Common myeloid progenitor, CD34-positive (primary cell): Measurements from ENCODE around the gene NR2F2.

ENCODE experiments used
- CTCF ChIA-PET: fragments of 350-600 bp; sonication (Branson Sonifier 250); formaldehyde crosslinking; loops from one replicate; lab custom pipeline; 2021; ENCODE audit warnings: antibody characterized with exemption; lab: Charles Lee
- POLR2A ChIA-PET: fragments of 350-600 bp; sonication (Branson Sonifier 250); formaldehyde crosslinking; loops from one replicate; lab custom pipeline; 2021; ENCODE audit warnings: antibody characterized with exemption; lab: Charles Lee
- DNase-seq, 3 donors: peaks; one replicate each; pipeline versions ENCODE4 v3.0.0 to v3.0.0-alpha.2; 2013
- H3K27ac ChIP-seq, 2 experiments: 1 replicate in 1 of 2; 2 replicates in 1 of 2; pipeline ENCODE4 v1.7.0; 2013; ENCODE audit warnings: inconsistent platforms in 2 of 2, low read length in 2 of 2, mild to moderate bottlenecking in 2 of 2, low read depth in 1 of 2, moderate library complexity in 1 of 2; ENCODE audit not compliant: severe bottlenecking in 2 of 2, insufficient read depth in 1 of 2, poor library complexity in 1 of 2
- H3K27me3 ChIP-seq, 5 experiments: replicated peaks in 2 of 5; 1 replicate in 3 of 5; 2 replicates in 2 of 5; pipeline versions ENCODE4 v1.6.1 to v1.7.0; 2013; ENCODE audit warnings: low read length in 4 of 5, mild to moderate bottlenecking in 2 of 5, moderate library complexity in 2 of 5, inconsistent platforms in 1 of 5; ENCODE audit not compliant: insufficient read depth in 5 of 5, control insufficient read depth in 4 of 5
- H3K36me3 ChIP-seq, 4 experiments: 1 replicate in 2 of 4; 2 replicates in 2 of 4; pipeline versions ENCODE4 v1.6.1 to v1.7.0; 2013; ENCODE audit warnings: low read length in 3 of 4, control low read depth in 1 of 4, mild to moderate bottlenecking in 1 of 4; ENCODE audit not compliant: control insufficient read depth in 4 of 4, insufficient read depth in 4 of 4
- H3K4me1 ChIP-seq, 4 experiments: 1 replicate in 3 of 4; 2 replicates in 1 of 4; pipeline versions ENCODE4 v1.6.1 to v1.7.1; 2013; ENCODE audit warnings: low read length in 3 of 4, mild to moderate bottlenecking in 3 of 4, control low read depth in 1 of 4, inconsistent platforms in 1 of 4, moderate library complexity in 1 of 4; ENCODE audit not compliant: control insufficient read depth in 4 of 4, insufficient read depth in 4 of 4; ENCODE audit errors: control extremely low read depth in 1 of 4
- H3K4me3 ChIP-seq, 7 experiments: 1 replicate in 4 of 7; 2 replicates in 3 of 7; pipeline versions ENCODE4 v1.5.1 to v1.7.0; 2013; ENCODE audit warnings: mild to moderate bottlenecking in 7 of 7, low read length in 6 of 7, moderate library complexity in 6 of 7, inconsistent platforms in 2 of 7, low read depth in 2 of 7, control low read depth in 1 of 7; ENCODE audit not compliant: insufficient read depth in 4 of 7, control insufficient read depth in 1 of 7; ENCODE audit errors: extremely low read depth in 1 of 7
- H3K9me3 ChIP-seq, 5 experiments: 1 replicate in 4 of 5; 2 replicates in 1 of 5; pipeline versions ENCODE4 v1.6.1 to v1.7.1; 2013; ENCODE audit warnings: low read length in 4 of 5, mild to moderate bottlenecking in 2 of 5, inconsistent platforms in 1 of 5, low read depth in 1 of 5, moderate library complexity in 1 of 5; ENCODE audit not compliant: control insufficient read depth in 4 of 5, insufficient read depth in 2 of 5; ENCODE audit errors: control extremely low read depth in 1 of 5
- WGBS: methylation state at CpG from one replicate; pipeline ENCODE4 v1.1.5; 2013; ENCODE audit not compliant: insufficient coverage; 5-methylcytosine and 5-hydroxymethylcytosine counted together

NR2F2 gene

DNA sequence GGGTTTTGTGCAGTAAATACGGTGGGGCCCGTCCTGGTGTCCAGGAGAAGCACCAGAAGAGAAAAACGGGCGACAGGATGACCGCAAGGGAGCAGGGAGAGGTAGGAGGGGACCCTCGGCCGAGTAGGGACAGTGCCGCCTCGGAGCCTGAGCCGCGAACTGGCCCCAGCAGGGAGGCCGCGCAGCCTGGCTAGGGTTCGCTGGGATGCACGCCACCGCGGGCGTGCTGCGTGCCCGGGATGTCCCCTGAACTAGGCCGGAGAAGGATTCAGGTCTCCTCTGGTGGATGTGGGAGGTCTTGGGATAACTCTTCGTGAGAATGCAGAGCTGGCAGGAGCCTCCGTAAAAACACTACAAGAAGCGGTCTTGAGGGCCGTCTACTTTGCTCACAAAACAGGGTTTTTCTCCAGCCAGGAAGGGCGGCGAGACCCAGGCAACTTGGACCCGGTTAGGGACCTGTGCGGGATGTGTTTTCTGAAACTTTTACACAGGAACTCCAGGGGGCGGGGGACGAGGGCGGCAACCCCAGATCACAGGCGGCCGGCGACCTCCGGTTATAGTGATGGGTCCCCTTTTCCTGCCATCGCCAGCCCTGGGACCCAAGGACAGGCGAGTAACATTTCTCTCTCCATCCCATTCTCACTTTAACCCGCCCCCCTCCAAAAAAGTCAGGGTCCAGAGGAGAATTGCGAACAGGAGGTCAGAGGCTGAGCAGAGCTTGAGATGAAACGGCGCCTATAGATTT lies 35.5 kb downstream of the NR2F2 start:
- Histone ChIP-seq H3K4me1 (peaks cover 0 to 2% (median 0%) of the 10 kb centered on the region in 4 experiments), H3K27me3 (peaks cover 12 to 100% (median 72%) of the 10 kb centered on the region in 5 experiments), H3K9me3 (peaks cover 0 to 11% (median 4%) of the 10 kb centered on the region in 5 experiments), H3K36me3 (no peaks in the 10 kb centered on the region), H3K27ac (no peak overlapping the region), H3K4me3 (no peak overlapping the region)
- no peak for DNase-seq
- ChIA-PET POLR2A (no interaction called here), CTCF (no interaction called here)
- 2% methylated on average over 26 of the region's 42 CpGs for WGBS

GRCh38 chr15:96366526-96366877 lies 36.0 kb downstream of the NR2F2 start:
- 6% methylated on average over 21 of the region's 22 CpGs for WGBS
- no peak overlapping the region for H3K27ac ChIP-seq
- peaks cover 12 to 99% (median 67%) of the 10 kb centered on the region in 5 experiments for H3K27me3 ChIP-seq
- POLR2A ChIA-PET = no interaction called here
- H3K9me3 ChIP-seq = peaks cover 0 to 11% (median 4%) of the 10 kb centered on the region in 5 experiments
- no peak for DNase-seq
- H3K4me3 ChIP-seq = no peak overlapping the region
- no peaks in the 10 kb centered on the region for H3K36me3 ChIP-seq
- H3K4me1 ChIP-seq = peaks cover 0 to 2% (median 0%) of the 10 kb centered on the region in 4 experiments
- CTCF ChIA-PET = no interaction called here

- Histone ChIP-seq H3K27me3 (peaks cover 11 to 99% (median 57%) of the 10 kb centered on the region in 5 experiments), H3K9me3 (peaks cover 0 to 11% (median 4%) of the 10 kb centered on the region in 5 experiments), H3K4me3 (no peak overlapping the region), H3K4me1 (peaks cover 0 to 2% (median 0%) of the 10 kb centered on the region in 4 experiments), H3K27ac (no peak overlapping the region), H3K36me3 (no peaks in the 10 kb centered on the region)
- 4% methylated on average over 24 of the region's 31 CpGs for WGBS
- ChIA-PET CTCF (no interaction called here), POLR2A (no interaction called here)
- no peak for DNase-seq
Measured at GRCh38 chr15:96367311-96368200, 37.1 kb downstream of the NR2F2 start.

DNA sequence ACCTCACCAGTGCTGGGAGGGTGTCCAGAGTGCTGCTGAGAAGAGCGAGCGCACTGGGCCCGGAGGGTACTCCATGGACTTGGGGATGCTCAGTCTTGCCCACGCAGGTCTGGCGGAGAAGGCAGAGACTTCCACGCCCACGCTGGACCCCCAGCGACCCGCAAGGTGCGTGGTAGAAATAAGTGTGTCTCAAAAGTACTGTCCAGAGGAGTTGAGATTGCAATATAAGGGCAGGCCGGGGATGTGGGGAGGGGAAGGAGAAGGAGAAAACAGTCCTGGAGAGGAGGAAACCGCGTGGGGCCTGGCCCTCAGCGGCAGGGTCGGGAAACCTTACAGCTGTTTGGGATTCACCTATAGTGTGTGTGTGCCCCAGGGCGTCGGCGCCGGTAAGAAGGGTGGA lies 38.9 kb downstream of the NR2F2 start:
- WGBS = 17% methylated on average over 13 of the region's 19 CpGs
- Histone ChIP-seq H3K27me3 (peaks cover 6 to 92% (median 43%) of the 10 kb centered on the region in 5 experiments), H3K27ac (no peak overlapping the region), H3K9me3 (peaks cover 0 to 11% (median 4%) of the 10 kb centered on the region in 5 experiments), H3K4me3 (no peak overlapping the region), H3K4me1 (peaks cover 0 to 2% (median 0%) of the 10 kb centered on the region in 4 experiments), H3K36me3 (no peaks in the 10 kb centered on the region)
- ChIA-PET CTCF (interaction anchor here (0.6 to 1.4 kb wide), 2 partner anchors 24 to 42 kb away, joined by 3 to 4 read pairs; no protein-coding TSS in a partner anchor), POLR2A (interaction anchor here (0.6 kb wide), 1 partner anchor 18 kb away, joined by 3 read pairs; no protein-coding TSS in a partner anchor)
- no peak for DNase-seq

DNA sequence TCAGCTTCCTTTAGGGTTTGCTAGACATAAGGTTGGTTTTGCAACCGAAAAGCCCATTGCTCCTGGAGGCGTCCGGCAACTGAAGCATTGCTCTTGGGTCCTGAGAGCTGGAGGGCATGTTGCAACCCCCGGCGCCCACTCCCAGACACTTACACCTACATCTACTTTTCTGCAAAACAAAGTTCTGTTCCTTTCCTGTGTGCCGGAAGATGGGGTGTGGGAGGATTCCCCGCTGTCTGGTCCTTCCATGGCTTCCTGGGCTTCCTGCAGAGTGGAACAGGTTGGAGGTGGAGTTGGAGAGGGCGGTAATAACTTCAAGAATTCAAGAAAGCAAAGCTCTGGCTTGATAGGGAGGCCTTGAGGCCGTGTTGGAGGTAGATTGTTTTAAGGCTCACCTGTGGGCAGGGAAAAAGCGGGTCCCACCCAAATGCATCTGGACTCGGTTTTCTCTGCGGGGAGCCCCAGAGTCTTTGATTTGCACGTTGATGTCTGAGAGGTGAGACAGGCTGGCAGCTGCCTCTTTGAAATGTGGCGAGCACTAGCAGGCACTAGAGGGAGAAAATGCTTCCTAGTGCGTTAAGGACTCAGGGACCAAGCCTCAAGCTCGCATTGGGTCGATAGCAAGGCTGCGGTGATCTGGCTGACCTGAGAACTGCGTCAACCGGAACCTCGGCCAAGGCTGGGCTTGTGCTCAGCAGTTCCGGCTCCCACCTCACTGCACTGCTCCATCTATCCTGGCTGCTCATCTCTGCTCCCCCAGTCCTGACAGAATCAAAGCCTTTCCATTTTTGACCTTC lies 39.5 kb downstream of the NR2F2 start:
- ChIA-PET POLR2A (no interaction called here), CTCF (no interaction called here)
- WGBS = 10% methylated on average over 11 of the region's 22 CpGs
- Histone ChIP-seq H3K27me3 (peaks cover 6 to 89% (median 38%) of the 10 kb centered on the region in 5 experiments), H3K27ac (no peak overlapping the region), H3K4me3 (no peak overlapping the region), H3K4me1 (peaks cover 0 to 2% (median 0%) of the 10 kb centered on the region in 4 experiments), H3K9me3 (peaks cover 0 to 11% (median 4%) of the 10 kb centered on the region in 5 experiments), H3K36me3 (no peaks in the 10 kb centered on the region)
- no peak for DNase-seq

GRCh38 chr15:96372554-96372953 lies 42.1 kb downstream of the NR2F2 start:
- ChIA-PET CTCF (interaction anchor here (0.6 kb wide), 1 partner anchor 52 kb away, joined by 3 read pairs; no protein-coding TSS in a partner anchor), POLR2A (no interaction called here)
- peaks cover 6 to 71% (median 23%) of the 10 kb centered on the region in 5 experiments for H3K27me3 ChIP-seq
- no peak overlapping the region for H3K4me3 ChIP-seq
- no peak for DNase-seq
- H3K9me3 ChIP-seq = peaks cover 0 to 4% (median 2%) of the 10 kb centered on the region in 5 experiments
- H3K4me1 ChIP-seq = no peaks in the 10 kb centered on the region
- H3K36me3 ChIP-seq = no peaks in the 10 kb centered on the region
- no peak overlapping the region for H3K27ac ChIP-seq
- WGBS = 79% methylated on average over 2 of the region's 2 CpGs
